GM12878 (cell line): Measurements from ENCODE around the gene HNRNPM. TPM values are rescaled to one million over a fixed set of nuclear protein-coding genes. Genes with fewer than 3 reads are reported as not detected.

Experiments
- ATAC-seq: fragments of 200-7000 bp; cut with Tn5 transposase; 3 replicates; pipeline ENCODE4 v1.9.1; 2020; ENCODE audit warnings: mild to moderate bottlenecking, moderate library complexity
- BruUV-seq: library from RNA; stranded (reverse); fragments of 400-500 nt; replicated peaks from 2 replicates; lab custom pipeline; 2021; lab: Mats Ljungman, UMichigan
- CTCF ChIA-PET: fragments of 300-600 bp; sonication (Branson Sonifier 250); formaldehyde crosslinking; extraction: SDS; loops from one replicate; lab custom pipeline; 2021; ENCODE audit warnings: inconsistent platforms; lab: Yijun Ruan, JAX
- POLR2A ChIA-PET: fragments of 350-600 bp; formaldehyde crosslinking; extraction: SDS; loops from one replicate; lab custom pipeline; 2021; ENCODE audit warnings: inconsistent platforms; lab: Charles Lee
- RAD21 ChIA-PET: fragments of 300-600 bp; sonication (Branson Sonifier 250); formaldehyde crosslinking; loops from one replicate; lab custom pipeline; 2023; ENCODE audit warnings: antibody characterized with exemption; ENCODE audit not compliant: unreplicated experiment; lab: Charles Lee
- SMC1A ChIA-PET: fragments of 300-600 bp; sonication (Branson Sonifier 250); formaldehyde crosslinking; loops from one replicate; lab custom pipeline; 2023; ENCODE audit not compliant: unreplicated experiment, uncharacterized antibody; lab: Charles Lee
- DNase-seq: peaks from one replicate; pipeline ENCODE4 v3.0.0-alpha.2; 2011; ENCODE audit warnings: low read depth, low spot score
- FAIRE-seq: peaks from 3 replicates; lab custom pipeline; 2011; peaks lifted over from hg19 to GRCh38; lab: Jason Lieb, UNC
- H2AFZ ChIP-seq: 2 replicates; pipeline ENCODE4 v1.6.0; 2011; ENCODE audit warnings: low read depth, low read length, control low read depth; ENCODE audit not compliant: control insufficient read depth
- H3K27ac ChIP-seq: 2 replicates; pipeline ENCODE4 v1.5.1; 2011; ENCODE audit warnings: control low read depth; ENCODE audit not compliant: control insufficient read depth, insufficient read depth
- H3K27me3 ChIP-seq, 2 experiments: replicated peaks in 1 of 2; 2 replicates each; pipeline versions ENCODE4 v1.6.0 to v1.6.1; 2011; ENCODE audit warnings: low read length in 1 of 2; ENCODE audit not compliant: control insufficient read depth in 2 of 2, insufficient read depth in 2 of 2
- H3K36me3 ChIP-seq, 2 experiments: 2 replicates each; pipeline ENCODE4 v1.5.1; 2011; ENCODE audit warnings: low read length in 1 of 2; ENCODE audit not compliant: control insufficient read depth in 2 of 2, insufficient read depth in 2 of 2
- H3K4me1 ChIP-seq: 2 replicates; pipeline ENCODE4 v1.6.1; 2011; ENCODE audit warnings: mild to moderate bottlenecking, low read length, moderate library complexity, mixed read lengths; ENCODE audit not compliant: control insufficient read depth, insufficient read depth
- H3K4me2 ChIP-seq: 2 replicates; pipeline ENCODE4 v1.6.0; 2011; ENCODE audit warnings: control low read depth; ENCODE audit not compliant: control insufficient read depth, insufficient read depth
- H3K4me3 ChIP-seq: fragments of 200-600 bp; sonication (generic); 2 replicates; pipeline ENCODE4 v1.5.1; 2016
- H3K79me2 ChIP-seq: 2 replicates; pipeline ENCODE4 v1.6.0; 2011; ENCODE audit warnings: low read length; ENCODE audit not compliant: control insufficient read depth, insufficient read depth
- H3K9ac ChIP-seq: 2 replicates; pipeline ENCODE4 v1.8.0; 2011; ENCODE audit warnings: low read length, control low read depth, mixed read lengths; ENCODE audit not compliant: control insufficient read depth, insufficient read depth
- H3K9me3 ChIP-seq: replicated peaks from 3 replicates; pipeline ENCODE4 v1.5.1; 2011; ENCODE audit warnings: mild to moderate bottlenecking, low read length; ENCODE audit not compliant: control insufficient read depth, insufficient read depth
- H4K20me1 ChIP-seq: 2 replicates; pipeline ENCODE4 v1.6.0; 2011; ENCODE audit not compliant: control insufficient read depth, insufficient read depth
- ATF2 ChIP-seq: IDR thresholded peaks from 2 replicates; pipeline ENCODE4 v1.6.1; 2012; ENCODE audit warnings: low read length, inconsistent platforms
- ESRRA ChIP-seq: IDR thresholded peaks from 2 replicates; pipeline ENCODE4 v1.6.1; 2012; ENCODE audit warnings: mild to moderate bottlenecking, low read length, improper control_type of control experiment
- FOXM1 ChIP-seq: IDR thresholded peaks from 2 replicates; pipeline ENCODE4 v1.6.1; 2012; ENCODE audit warnings: low read depth, mild to moderate bottlenecking, inconsistent platforms, low read length, moderate library complexity
- HCFC1 ChIP-seq: fragments of 150-350 bp; IDR thresholded peaks from 2 replicates; pipeline ENCODE4 v1.6.1; 2014; ENCODE audit warnings: low read length
- HDAC6 ChIP-seq: fragments of 200-600 bp; sonication (generic); IDR thresholded peaks from one replicate; pipeline ENCODE4 v1.8.0; 2017; ENCODE audit warnings: antibody characterized with exemption; ENCODE audit not compliant: unreplicated experiment
- IKZF1 ChIP-seq: fragments of 450-650 bp; conservative IDR thresholded peaks from 2 replicates; pipeline ENCODE4 v1.6.1; 2017; ENCODE audit warnings: antibody characterized with exemption, mild to moderate bottlenecking
- IRF3 ChIP-seq: fragments of 450-650 bp; IDR thresholded peaks from 2 replicates; pipeline ENCODE4 v1.6.1; 2014; ENCODE audit warnings: mild to moderate bottlenecking
- KAT2A ChIP-seq: conservative IDR thresholded peaks from 2 replicates; pipeline ENCODE4 v1.6.1; 2011; ENCODE audit warnings: low read depth, low read length; ENCODE audit not compliant: control insufficient read depth
- MYC ChIP-seq: IDR thresholded peaks from 2 replicates; pipeline ENCODE4 v1.6.1; 2011; ENCODE audit warnings: mild to moderate bottlenecking, low read length, moderate library complexity, inconsistent platforms; ENCODE audit not compliant: insufficient read depth, insufficient replicate concordance, insufficient read length, severe bottlenecking
- NFYB ChIP-seq: IDR thresholded peaks from 2 replicates; pipeline ENCODE4 v1.6.1; 2011; ENCODE audit warnings: low read depth, mild to moderate bottlenecking, low read length, improper control_type of control experiment, moderate library complexity; ENCODE audit not compliant: insufficient read depth
- NKRF ChIP-seq: fragments of 450-650 bp; conservative IDR thresholded peaks from 2 replicates; pipeline ENCODE4 v1.6.1; 2017; ENCODE audit warnings: mild to moderate bottlenecking, moderate library complexity
- PKNOX1 ChIP-seq: fragments of 450-650 bp; IDR thresholded peaks from 2 replicates; pipeline ENCODE4 v1.6.1; 2016; ENCODE audit warnings: mild to moderate bottlenecking
- RFX5 ChIP-seq: IDR thresholded peaks from 2 replicates; pipeline ENCODE4 v1.6.1; 2011; ENCODE audit warnings: low read depth, low read length, improper control_type of control experiment
- RUNX3 ChIP-seq: IDR thresholded peaks from 2 replicates; pipeline ENCODE4 v1.6.1; 2012; ENCODE audit warnings: low read length, inconsistent platforms
- SRF ChIP-seq, 2 experiments: IDR thresholded peaks; 2 replicates each; pipeline ENCODE4 v1.6.1; 2011; ENCODE audit warnings: low read depth in 2 of 2, low read length in 2 of 2, mild to moderate bottlenecking in 1 of 2, moderate library complexity in 1 of 2
- STAT3 ChIP-seq: IDR thresholded peaks from 2 replicates; pipeline ENCODE4 v1.6.1; 2011; ENCODE audit warnings: low read depth, low read length, improper control_type of control experiment
- YBX1 ChIP-seq: fragments of 450-650 bp; IDR thresholded peaks from 2 replicates; pipeline ENCODE4 v1.6.1; 2016; ENCODE audit warnings: antibody characterized with exemption
- YY1 ChIP-seq: IDR thresholded peaks from 2 replicates; pipeline ENCODE4 v1.6.1; 2011; ENCODE audit warnings: low read depth, mild to moderate bottlenecking, low read length
- WGBS: methylation state at CpG from one replicate; pipeline ENCODE4 v1.1.6; 2016; ENCODE audit warnings: low lambda C conversion rate; ENCODE audit not compliant: insufficient replicate concordance, insufficient coverage; ENCODE audit errors: missing lambda C conversion rate; 5-methylcytosine and 5-hydroxymethylcytosine counted together
- in situ Hi-C: fragments of 300-500 bp; cut with MboI; formaldehyde crosslinking; loops from 9 replicates; pipeline ENCODE4 v1.14.3; 2018; ENCODE audit warnings: mixed read lengths
- intact Hi-C: fragments of 100-400 bp; cut with micrococcal nuclease; formaldehyde crosslinking; loops from one replicate; pipeline ENCODE4 v1.14.2; 2022; ENCODE audit not compliant: unreplicated experiment
- polyA plus RNA-seq, 11 experiments: library from polyadenylated mRNA; depleted of rRNA in 4 of 11; unstranded in 6 of 11; stranded (reverse) in 5 of 11; fragments of >200 nt; fragmentation: Nextera tagmentation in 4 of 11; fragmentation: Illumina TruSeq in 1 of 11; extraction: Ambion mirVana in 4 of 11; extraction: Trizol in 1 of 11; gene quantifications; 1 replicate in 1 of 11; 2 replicates in 10 of 11; pipeline versions ENCODE4 v1.2.1 to v1.2.3, GENCODE V29; 2011 to 2016; ENCODE audit warnings: inconsistent platforms in 2 of 11, missing spikeins in 2 of 11, low read depth in 1 of 11
- total RNA-seq, 4 experiments: library from RNA; depleted of rRNA in 3 of 4; stranded (reverse); fragments of >200 nt in 3 of 4; fragmentation: Illumina TruSeq in 1 of 4; extraction: Trizol in 1 of 4; gene quantifications; 2 replicates each; pipeline versions ENCODE4 v1.2.1 to v1.2.3, GENCODE V29; 2013 to 2021

Gene HNRNPM
- total and polyA plus RNA-seq, 10 of the 15 experiments (the other 5 are each of a cell fraction or from before 2014, with no cell fraction given) = 14.3 to 415 (median 198) TPM

GRCh38 chr19:8529369-8530006 lies 84.7 kb downstream of the HNRNPM start:
- Histone ChIP-seq H3K4me2 (no peak overlapping the region), H3K4me3 (no peak overlapping the region), H3K27ac (no peak overlapping the region), H2AFZ (no peak overlapping the region), H3K4me1 (no peaks in the 10 kb centered on the region), H3K27me3 (no peaks in the 10 kb centered on the region), H4K20me1 (no peaks in the 10 kb centered on the region), H3K9ac (no peak overlapping the region), H3K36me3 (no peaks in the 10 kb centered on the region), H3K9me3 (no peaks in the 10 kb centered on the region; the same call in 2 of the 3 replicates), H3K79me2 (no peaks in the 10 kb centered on the region)
- in situ Hi-C loops (no loop called here), intact Hi-C loops (no loop called here)
- CTCF ChIA-PET = no interaction called here
- FAIRE-seq = no peak
- POLR2A ChIA-PET = no interaction called here
- WGBS = 25% methylated on average over 4 of the region's 4 CpGs
- DNase-seq = no peak
- RAD21 ChIA-PET = no interaction called here
- ATAC-seq = no peak
- no TSS peak for BruUV-seq
- SMC1A ChIA-PET = no interaction called here
- TF ChIP-seq SRF (IDR thresholded peaks at IDR 0.05; ENCODE audit: low read depth in 2 of 2, low read length in 2 of 2) = no peak
- TF ChIP-seq MYC = no peak
- no peak for TF ChIP-seq YY1
- TF ChIP-seq HDAC6 = no peak
- TF ChIP-seq KAT2A = no peak
- no peak for TF ChIP-seq IRF3
- TF ChIP-seq RUNX3 = no peak
- TF ChIP-seq ESRRA = no peak
- no peak for TF ChIP-seq ATF2
- TF ChIP-seq PKNOX1 = no peak
- TF ChIP-seq NKRF = no peak
- TF ChIP-seq STAT3 = no peak
- no peak for TF ChIP-seq YBX1
- no peak for TF ChIP-seq IKZF1
- TF ChIP-seq RFX5 = no peak
- no peak for TF ChIP-seq HCFC1
- TF ChIP-seq FOXM1 = no peak
- TF ChIP-seq NFYB = no peak
